Measurements from ENCODE around the gene AIDA. TPM values are rescaled to one million over a fixed set of nuclear protein-coding genes. Genes with fewer than 3 reads are reported as not detected.
"Not testable (repeated sequence)": the region's sequence is repeated elsewhere in the genome, so short reads cannot be mapped to it uniquely, and the experiment has no call there.

AIDA gene
- polyA plus RNA-seq, 3 donors = 63.0 to 67.3 (median 65.1) TPM

DNA sequence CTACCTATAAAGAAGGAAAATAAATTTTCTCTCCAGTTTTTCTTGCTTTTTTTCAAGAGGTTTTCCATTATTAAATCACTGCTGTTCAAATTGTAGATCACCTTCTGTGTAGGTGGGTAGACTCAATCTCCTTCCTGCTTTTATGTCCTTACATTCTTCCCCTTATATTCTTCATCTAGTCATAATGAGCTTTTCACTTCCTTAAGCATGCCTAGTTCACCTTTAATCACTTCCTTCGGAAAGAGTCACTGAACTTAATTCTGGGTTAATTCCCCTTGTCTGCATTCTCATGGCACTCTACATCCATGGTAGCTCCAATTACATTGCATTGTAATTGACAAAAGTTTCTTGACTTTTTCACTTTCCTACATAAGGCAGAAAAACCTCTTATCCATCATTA lies 18.6 kb upstream of the AIDA start:
- no peak for DNase-seq

DNA sequence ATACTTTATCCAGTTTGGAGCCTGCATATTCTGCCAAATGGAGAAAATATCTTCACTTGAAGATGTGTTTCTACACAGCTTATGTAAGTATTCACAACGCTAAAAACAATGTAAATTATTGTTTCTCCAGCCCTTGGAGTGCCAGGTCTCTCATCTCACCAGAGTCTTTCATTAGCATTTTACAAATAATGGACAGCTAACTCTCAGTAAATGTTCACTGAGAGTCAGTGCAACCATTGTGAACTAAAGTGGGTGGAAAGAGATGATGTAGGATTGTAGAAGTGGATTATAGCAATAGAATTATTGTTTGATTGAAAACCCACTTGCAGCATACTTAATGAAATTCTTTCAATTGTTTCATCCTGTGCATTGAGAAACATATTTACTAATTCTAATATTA lies 16.5 kb upstream of the AIDA start:
- no peak for DNase-seq

DNA sequence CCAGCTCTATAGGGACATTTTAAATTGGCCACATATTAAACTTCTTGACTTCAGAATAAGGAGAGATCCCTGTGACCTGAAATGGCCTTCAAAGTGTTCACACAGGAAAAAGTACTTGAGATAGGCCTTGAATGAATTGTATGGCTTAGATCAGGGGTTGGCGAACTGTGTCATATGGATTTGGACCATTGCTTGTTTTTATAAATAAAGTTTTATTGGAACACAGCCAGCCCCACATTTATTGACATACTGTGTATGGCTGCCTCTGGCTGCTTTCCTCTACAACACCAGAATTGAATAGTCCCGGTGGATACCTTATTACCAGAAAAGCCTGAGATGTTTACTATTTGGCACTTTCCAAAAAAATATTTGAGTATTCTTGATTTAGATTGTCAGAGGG lies 4.1 kb upstream of the AIDA start:
- DNase-seq = no peak

DNA sequence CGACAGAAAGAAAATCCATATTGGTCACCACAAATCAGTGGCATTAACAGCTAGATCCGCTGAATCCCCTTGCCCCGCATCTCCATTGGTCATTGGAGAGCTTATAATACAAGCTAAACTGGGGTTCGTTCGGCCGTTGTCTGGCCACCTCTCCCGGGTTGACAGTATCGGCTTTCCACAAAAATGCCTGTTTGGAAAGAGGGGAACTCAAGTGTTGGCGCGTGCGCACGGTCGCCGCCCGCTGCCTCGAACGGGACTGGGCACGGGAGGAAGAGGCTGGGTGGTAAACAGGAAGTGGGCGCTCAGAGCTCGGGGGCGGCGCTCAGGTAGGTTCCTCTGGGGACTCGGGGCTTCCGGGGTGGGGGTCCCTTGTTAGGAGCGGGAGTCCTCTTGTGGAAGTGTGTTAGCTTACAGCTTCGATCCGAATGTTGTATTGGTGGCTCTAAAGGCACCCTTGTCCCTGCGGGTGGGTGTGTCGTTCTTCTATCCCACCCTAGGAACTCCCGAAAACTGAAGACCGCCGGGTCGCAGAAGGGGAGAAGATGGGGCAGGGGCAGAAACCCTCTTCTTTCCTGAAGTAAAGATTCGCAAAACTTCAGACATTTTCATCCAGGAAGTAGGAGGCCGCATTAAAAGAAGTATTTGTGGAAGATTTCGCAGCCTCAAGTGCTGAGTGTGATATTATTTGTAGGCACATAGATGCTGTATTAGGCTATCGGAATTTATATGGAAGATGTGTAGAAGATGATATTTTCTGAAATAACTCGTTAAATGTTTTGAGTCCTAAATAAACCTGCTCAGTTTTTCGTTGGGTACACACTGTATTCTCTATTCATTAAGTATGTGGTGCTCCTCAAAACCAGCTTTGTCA lies 1.0 kb upstream of the AIDA start:
- peak; percentile 96 for DNase-seq

DNA sequence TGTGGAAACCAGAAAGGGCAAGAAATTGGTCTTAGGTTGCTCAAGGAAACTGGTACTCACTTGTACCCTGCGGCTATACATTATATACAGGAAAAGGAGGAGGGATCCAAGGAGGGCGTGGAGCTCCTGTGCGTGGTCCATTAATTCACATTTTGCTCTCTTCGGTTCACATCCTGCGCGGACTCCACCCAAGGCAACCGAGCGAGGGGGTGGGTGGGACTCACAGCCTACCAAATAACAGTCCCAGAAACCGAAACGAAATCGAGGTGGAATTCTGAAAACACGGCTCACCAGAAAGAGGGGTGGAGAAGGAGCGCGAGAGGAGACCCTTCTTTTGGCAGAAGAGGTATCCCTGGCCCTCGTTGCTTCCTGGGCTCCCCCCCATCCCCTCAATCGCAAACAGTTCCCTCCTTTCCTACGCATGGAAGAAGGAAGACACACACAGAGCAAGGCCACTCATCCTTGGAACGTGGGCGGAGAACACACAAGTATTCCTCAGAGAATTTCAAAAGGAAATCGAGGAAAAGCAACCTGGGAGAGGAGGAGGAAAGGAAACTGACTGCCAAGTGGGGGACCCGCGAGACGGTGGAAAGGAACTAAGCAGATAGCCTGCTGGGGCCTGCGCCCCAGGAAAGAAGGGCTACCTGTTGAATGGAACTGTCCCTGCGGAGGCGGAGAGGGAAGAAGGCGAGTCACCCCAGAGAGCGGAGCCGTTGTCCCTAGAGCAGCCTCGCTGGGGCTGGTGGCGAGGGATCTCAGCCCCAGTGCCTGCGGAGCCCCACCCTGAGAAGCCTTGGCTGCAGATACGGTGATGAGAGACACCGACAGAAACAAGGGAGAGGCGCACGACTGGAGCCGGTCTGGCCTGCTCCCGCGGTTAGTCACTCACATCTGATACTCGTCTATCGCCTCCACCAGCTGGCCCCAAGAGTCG lies 705 bp downstream of the AIDA start:
- peak; percentile 72 for DNase-seq

DNA sequence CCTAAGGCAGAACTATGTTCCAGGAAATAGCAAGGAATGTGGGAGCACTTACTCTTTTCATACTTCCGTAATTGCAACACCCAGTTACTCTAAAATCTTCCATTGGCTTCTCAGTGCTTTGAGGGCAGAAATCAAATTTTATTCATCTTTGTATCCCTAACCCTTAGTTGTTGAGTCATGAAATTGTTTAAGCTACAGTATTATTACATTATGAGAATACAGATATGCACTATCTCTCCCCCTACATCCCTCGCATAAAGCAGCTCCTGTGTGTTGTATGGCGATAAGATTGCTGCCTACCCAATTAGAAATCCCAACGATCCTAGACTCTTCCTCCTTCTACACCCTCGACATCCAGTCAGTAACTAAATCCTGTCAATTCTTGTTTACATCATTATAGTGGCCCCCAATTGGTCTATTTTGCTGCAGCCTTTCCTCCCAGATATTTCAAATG lies 2.6 kb downstream of the AIDA start:
- DNase-seq = no peak

DNA sequence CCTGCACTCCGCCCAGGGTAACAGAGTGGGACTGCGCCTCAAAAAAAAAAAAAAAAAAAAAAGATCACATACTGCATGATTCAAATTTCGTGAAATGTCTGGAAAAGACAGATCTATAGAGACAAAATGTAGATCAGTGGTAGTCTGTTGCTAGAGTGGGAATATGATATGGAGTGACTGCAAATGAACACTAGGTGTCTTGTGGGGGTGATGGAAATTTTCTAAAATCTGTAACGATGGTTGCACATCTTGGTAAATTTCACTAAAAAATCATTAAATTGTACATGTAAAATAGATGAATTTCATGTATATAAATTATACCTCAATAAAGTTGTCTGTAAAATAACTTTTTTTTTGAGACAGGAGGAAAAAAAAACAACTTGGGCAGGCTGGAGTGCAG lies 5.5 kb downstream of the AIDA start:
- no peak for DNase-seq

DNA sequence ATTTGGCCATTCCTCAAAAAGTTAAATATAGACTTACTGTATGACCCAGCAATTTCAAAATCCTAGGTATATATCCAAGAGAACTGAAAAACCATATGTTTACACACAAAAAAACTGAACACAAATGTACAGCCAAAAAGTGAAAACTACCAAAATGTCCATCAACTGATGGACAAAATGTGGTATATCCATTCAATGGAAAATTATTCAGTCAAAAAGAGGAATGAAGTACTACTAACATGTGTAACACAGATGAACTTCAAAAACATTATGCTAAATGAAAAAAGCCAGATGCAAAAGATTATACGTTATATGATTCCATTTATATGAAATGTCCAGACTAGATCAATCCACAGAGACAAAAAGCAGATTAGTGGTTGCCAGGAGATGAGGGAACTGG lies 8.0 kb downstream of the AIDA start:
- no peak for DNase-seq

DNA sequence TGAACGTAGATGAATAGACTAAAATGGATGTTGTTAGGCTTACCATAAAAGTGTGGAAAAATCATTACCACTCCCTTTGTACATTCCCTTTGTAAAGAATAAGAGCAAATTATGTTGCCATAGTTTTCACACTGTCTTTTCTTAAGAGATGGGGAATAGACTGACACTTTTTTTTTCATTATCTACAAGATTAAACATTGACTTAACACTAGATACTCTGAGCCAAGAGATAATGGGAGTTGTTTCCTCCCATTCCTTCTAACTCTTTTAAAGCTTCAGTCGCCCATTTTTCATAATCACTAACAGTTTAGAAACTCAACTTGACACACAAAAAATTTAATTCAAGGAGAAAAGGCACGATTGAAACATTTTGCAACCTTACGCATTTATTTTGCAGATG lies 10.1 kb downstream of the AIDA start:
- no peak for DNase-seq

DNA sequence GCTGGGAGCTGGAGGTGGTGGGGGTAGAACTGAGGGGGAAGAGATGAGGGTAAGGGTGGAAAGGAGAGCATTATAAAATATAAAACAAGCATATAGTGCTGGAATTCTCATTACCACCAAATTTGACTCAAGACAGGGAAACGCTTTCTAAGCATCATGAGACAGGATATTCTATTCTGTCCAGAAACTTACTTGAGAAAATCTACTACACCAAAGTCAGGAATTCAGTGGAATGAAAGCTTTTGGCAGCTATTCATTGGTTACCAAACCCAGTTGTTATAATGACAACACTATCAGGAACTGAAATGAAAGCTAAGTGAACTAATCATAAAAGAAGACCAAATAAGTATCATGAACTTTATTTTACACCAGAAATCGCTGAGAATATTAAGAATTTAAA lies 14.5 kb downstream of the AIDA start:
- no peak for DNase-seq

DNA sequence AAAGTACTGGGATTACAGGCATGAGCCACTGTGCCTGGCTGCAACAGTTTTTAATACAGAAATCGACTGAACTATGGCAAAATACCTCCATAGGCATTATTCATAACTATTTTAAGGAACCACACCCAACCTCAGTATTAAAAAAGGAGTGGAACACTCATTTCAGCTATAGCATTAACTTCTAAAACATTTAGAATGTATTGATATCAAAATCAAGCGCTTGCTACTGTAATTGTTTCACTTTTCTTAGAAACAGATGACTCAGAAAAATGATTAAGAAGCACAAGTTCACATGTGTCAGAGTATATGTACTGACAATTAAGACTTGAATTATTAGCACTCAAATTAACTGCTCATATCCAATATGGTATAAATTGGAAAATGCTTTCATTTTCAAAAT lies 15.1 kb downstream of the AIDA start:
- no peak for DNase-seq

DNA sequence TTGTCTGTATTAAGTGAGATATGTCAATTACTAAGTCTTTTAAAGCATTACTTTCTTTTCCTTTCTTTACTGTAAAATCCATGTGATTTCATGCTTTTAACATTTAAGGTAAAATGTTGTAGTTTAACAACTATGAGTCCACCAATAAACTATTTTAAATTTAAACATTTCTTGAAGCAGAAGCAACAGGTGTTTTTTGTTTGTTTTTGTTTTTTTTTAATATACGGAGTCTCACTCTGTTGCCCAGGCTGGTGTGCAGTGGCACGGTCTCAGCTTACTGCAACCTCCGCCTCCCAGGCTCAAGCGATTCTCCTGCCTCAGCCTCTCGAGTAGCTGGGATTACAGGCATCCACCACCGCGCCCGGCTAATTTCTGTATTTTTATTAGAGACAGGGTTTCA lies 15.6 kb downstream of the AIDA start:
- no peak for DNase-seq

DNA sequence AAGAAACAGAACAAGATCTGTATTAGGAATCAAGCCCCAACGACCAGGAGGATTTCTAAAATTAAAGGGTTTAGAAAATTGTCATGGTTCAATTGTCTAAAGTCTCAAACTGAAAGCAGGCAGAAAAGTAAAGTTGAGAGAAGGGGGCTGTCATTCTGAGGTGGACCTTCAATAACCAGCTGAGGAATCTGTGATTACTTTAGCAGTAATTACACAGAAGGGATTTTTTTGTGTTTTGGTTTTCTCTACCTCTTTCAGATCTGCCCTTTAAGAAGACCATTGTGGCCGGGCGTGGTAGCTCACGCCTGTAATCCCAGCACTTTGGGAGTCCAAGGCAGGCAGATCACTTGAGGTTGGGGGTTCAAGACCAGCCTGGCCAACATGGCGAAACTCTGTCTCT lies 17.4 kb downstream of the AIDA start:
- no peak for DNase-seq

DNA sequence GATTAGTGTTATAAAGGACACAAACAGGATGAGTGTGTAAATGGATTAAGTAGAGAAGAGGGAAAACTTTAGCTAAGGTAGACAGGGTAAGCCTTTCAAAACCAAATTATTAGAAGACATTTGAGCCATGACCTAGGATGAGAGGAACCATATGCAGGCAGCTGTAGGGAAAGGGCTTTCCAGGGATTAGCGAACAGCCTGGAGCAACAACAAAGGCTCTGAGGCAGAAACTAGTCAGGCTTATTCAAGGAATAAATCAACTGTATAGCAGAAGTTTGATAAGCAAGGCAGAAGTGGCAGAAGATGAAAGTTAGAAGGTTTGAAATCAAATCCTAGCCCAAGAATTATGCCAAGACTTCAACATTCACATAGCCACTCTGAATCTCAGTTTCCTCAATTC lies 21.3 kb downstream of the AIDA start:
- DNase-seq = no peak

DNA sequence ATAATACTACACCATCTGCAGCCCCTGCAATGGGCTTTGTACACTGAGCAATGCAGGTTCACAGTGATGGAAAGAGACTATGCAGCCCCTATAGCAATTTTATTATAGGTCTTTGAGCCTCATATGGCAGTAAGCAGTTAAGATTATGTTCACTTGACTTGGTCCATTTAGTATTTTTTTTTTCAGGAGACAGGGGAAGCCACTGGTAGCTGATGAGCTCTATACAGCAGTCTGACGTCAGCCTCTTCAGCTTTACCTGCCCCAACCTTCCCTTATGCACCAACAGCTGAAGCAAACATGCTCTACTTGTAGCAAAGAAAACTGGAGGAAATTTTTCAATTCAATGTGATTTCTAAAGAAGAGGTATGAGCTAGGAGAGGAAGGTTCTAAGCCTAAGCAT lies 32.2 kb downstream of the AIDA start:
- no peak for DNase-seq

DNA sequence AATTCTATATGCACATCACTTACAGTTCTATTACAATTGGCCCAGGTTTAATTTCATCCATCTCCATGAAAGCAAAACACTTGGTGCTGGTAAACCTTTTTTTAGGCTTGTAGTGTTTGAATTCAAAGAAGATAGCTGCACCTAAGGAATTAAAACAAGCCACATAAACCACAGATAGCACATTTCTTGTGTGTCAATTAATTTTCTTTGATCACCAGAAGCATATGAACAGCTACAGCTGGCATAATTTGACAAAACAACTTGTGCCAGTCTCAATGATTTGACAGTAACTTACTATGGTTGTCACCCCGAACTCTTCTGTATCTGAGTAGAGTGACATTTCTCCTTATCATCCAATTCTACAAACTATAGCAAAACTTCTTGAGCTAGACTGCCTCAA lies 42.2 kb downstream of the AIDA start:
- DNase-seq = no peak

DNA sequence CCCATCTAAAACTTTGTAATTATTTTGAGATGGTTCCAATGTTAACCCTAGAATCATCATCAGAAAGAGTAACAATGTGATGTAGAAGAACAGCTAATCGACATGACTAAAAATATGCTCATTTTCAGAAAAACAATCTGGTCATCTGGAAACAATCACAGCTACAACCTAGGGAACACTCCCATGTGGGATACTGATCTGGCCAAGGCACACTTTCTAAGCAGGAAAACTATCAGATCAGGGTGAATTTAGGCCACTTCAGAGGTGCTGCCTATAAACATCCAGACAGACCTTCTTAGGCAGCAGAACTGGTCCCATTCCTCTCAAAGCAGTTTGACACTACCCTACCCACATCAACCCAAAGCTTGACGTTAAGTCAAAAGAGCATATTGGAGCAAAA lies 43.2 kb downstream of the AIDA start:
- DNase-seq = not testable (repeated sequence)

DNA sequence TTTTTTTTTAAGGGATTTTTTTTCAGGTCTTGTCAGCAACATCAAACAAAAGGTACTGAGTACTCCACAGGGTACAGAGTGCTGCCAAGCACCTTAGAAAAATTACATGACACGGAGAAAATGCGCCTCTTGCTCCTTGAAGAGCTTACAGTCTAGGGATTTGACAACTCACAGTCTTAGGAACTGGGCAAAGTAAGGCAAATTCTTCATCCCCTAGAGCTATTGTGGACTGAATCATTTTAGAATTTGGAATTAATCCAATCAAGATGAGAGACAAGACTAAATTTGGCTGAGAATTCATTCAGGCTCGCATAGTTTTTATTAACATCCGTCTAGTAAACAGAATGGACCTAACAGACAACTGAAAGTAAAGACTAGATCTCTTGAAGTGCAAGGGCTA lies 44.1 kb downstream of the AIDA start:
- not testable (repeated sequence) for DNase-seq

DNA sequence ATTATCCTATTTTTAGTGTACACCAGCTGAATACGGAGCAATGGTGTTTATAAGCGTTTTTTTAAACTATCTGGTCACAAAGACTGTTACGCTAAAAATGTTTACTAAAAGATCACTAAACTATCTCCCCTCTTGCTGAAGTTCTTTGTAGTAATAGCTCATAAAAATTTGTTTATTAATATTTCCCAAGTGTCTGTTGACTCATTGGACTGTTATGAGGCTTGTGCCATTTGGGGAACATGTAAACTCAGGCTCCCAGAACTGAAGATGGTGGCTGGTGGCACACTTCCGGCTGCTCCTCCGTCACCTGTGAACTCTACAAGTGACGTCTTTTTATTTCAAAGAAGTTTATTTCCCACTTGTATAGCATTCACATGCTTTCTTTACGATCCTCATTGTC lies 46.3 kb downstream of the AIDA start:
- DNase-seq = no peak

DNA sequence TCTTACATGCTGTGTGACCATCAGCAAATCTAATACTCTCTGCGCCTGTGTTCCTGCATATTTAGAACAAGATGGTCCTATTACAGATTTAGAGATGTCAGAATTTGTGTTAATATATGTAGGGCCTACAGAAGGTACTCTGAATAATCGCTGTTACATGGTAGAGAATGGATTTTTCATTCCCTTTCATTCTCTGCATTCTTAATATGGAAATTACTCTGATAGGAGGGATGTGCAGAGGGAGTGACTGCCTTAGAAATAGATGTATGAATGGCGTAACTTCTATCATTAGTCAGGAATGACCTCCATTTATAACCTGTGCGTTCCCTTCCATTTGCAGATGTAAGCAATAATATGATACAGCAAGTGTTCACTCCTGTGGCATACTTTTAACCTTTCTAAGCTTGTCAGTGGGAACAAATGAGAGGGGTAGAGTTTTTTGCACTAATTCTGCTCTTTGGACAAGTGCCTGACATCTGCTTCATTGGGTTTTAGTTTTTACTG lies 48.8 kb downstream of the AIDA start:
- no peak for DNase-seq

DNA sequence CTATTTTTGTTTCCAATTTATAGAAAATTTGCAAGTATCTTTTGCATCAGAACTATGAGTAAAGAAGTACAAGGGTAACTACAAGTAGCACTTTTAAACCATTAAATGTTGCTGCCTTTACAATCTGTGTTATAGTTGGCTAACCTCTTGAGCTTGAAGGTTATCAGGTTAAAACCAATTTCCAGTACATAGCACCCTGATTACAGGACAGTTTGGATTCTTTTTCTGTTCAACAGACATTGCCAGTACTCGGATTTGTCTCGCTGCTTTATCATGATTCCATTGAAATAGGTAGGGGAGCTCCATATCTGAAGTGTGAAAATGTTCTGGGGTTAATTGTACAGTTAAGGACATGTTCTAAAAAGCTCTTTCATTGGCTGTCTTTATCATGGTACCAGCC lies 54.4 kb downstream of the AIDA start:
- no peak for DNase-seq

DNA sequence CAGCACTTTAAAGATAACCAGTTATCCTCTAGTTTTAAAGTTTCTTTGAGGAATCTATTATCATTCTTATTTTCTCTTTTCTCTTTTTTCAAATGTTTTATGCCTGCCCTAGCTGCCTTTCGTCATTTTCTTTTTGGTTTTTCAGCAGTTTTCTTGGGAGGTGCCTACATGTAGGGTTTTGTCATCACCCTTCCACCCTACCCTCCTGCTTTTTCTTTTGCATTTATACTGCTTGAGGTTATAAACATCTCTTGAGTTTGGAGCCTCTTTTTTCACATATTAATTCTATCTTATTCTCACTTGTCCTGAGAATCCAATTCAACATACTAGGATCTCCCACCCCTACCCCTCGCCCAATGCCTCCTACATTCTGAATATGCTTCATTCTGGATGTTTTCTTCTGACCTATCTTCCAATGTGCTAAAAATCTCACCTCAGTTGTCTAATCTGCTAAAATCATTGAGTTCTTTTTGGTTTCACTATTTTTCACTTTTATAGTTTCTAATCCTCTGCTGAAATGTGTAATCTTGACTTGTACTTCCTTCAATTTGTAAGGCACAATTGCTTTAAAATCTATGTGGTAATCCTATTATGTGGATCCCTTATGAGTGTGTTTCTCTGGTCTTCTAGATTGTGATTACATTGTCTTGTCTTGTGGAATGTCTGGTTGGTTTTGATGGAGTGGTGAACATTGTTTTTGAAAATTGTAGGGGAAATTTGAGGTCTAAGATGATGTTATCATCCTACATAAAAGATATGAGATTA lies 55.7 kb downstream of the AIDA start:
- DNase-seq = no peak
